Measurements from ENCODE around the gene DHX30.
"Not testable (repeated sequence)": the region's sequence is repeated elsewhere in the genome, so short reads cannot be mapped to it uniquely, and the experiment has no call there.

Gene DHX30

DNA sequence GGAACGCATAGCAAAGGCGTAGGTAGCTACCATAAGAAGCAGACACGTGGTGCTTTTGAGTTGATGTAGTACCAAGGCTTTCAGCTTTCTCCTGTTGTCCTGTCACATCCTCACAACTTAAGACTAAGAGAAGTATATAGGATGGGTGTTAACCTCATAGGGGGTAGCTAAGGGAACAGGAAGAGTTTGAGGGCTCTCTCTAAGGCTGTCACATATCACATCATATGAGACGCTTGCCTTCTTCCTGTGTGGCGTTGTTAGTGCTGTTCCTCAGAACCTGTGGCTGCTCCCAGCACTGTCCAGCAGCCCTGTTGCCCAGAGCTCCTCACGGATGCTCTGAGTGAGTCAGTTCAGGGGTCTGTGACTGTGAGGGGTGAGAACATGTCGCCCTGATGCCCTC lies 14.7 kb downstream of the DHX30 start:
- no peak for DNase-seq

GRCh38 chr3:47824541-47825473 lies 21.9 kb downstream of the DHX30 start:
- DNase-seq = peak; percentile 3

DNA sequence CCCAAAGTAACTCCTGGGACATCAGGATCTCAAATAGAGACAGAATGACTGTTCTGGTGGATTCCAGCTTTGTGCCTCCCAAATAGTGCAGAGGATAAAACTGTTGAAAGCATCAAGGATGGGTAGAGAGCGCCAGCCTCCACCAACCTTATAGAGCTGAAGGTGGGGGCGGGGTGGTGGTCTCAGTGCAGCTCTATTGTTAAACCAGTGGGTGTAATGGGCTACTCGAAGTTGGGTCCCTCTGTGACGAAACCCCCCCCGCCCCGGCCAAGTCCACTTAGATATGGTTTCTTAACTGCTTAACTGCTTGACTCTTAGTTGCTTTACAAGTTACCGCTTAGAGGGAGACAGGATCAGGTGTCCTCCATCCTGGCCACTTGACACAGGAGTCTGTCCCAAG lies 22.7 kb downstream of the DHX30 start:
- no peak for DNase-seq

DNA sequence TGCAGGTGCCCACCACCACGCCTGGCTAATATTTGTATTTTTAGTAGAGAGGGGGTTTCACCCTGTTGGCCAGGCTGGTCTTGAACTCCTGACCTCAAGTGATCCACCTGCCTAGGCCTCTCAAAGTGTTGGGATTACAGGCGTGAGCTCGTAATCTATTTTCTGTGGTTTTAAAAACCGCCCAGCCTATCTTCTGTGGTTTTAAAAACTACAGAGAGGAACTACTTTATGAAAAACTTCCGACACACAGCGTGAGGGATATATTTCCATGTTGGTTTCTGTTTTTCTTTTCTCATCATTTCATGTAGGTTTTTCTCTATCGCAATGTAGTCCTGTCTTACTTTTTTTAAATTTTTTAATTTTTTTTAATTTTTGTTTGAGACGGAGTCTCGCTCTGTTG lies 26.5 kb downstream of the DHX30 start:
- not testable (repeated sequence) for DNase-seq

GRCh38 chr3:47836986-47837385 lies 34.0 kb downstream of the DHX30 start:
- no peak for DNase-seq

DNA sequence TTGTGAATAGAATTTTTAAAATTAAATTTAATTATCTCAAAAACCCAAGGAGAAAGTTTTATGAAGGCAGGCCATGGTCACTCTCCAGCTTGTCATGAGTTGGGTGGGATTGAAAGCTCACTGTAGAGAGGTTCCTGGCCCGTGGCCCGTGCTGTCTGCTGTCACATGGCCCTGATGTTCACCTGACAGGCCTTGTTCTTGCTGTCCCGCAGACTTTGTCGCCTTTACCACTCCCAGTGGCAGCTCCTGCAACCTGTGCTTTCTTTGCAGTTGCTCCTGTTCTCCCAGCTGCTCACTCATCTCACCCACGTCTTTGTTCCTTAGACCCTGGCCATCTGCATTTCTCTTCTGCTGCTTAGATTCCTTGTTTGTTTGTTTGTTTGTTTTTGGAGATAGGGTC lies 35.6 kb downstream of the DHX30 start:
- DNase-seq = no peak

- no peak for DNase-seq
Observed at GRCh38 chr3:47841786-47842349, 38.9 kb downstream of the DHX30 start.

GRCh38 chr3:47846186-47846879 lies 43.4 kb downstream of the DHX30 start:
- no peak for DNase-seq

DNA sequence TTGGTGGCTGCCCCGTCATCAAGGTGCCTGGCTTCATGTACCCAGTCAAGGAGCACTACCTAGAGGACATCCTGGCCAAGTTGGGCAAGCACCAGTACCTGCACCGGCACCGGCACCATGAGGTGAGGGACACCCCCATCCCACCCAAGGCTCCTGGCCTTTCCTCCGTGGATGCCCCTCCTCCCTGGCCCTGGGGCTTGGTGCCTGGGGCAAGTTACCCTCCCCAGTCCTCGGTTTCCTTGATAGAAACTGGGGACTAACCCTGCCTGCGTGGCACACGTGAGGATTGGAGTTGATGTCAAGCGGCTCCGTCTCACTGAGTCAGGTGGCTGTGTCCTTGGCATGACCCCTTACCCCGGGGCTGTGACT lies 43.9 kb downstream of the DHX30 start:
- no peak for DNase-seq

DNA sequence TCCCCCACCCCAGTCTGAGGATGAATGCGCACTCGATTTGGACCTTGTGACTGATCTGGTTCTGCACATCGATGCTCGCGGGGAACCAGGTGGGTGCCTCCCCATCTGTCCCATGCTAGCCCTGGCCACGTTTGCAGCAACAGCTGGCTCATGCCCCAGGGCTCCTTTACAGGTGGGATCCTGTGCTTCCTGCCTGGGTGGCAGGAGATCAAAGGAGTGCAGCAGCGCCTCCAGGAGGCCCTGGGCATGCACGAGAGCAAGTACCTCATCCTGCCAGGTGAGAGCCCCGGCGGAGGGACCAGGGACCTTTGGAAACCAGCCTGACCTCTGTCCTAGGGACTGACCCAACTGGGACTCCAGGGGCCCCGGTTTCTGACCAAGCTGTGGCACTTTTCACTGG lies 44.3 kb downstream of the DHX30 start:
- DNase-seq = no peak

DNA sequence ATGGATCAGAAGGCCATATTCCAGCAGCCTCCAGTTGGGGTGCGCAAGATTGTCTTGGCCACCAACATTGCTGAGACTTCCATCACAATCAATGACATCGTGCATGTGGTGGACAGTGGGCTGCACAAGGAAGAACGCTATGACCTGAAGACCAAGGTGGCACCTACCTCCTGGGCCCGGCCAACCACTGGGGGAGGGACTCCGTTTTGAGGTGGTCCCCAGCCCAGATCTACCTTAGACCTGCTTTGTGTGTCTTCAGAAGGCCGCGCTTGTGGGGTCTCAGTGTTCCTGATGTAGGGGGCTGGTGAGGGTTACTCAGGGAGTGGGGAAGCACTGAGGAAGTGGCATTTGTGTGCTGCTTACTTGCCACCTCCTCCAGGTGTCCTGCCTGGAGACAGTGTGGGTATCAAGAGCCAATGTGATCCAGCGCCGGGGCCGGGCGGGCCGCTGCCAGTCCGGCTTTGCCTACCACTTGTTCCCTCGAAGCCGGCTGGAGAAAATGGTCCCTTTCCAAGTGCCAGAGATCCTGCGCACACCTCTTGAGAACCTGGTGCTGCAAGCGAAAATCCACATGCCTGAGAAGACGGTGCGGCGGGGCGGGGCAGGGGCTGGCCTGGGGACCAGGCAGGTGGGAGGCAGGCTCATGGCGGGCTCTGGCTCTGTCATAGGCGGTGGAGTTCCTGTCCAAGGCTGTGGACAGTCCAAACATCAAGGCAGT lies 45.0 kb downstream of the DHX30 start:
- no peak for DNase-seq

DNA sequence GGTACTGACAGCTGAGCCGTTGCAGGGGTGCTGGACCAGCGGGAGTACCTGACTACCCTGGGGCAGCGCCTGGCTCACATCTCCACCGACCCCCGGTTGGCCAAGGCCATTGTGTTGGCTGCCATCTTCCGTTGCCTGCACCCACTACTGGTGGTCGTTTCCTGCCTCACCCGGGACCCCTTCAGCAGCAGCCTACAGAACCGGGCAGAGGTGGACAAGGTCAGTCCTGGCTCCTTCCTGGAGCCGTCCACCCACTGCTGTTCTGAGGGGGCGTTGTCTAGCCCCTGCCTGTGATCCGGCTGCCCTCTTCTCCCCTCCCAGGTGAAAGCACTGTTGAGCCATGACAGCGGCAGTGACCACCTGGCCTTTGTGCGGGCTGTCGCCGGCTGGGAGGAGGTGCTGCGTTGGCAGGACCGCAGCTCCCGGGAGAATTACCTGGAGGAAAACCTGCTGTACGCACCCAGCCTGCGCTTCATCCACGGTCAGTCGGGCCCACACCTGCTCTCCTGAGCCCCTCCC lies 45.7 kb downstream of the DHX30 start:
- no peak for DNase-seq

DNA sequence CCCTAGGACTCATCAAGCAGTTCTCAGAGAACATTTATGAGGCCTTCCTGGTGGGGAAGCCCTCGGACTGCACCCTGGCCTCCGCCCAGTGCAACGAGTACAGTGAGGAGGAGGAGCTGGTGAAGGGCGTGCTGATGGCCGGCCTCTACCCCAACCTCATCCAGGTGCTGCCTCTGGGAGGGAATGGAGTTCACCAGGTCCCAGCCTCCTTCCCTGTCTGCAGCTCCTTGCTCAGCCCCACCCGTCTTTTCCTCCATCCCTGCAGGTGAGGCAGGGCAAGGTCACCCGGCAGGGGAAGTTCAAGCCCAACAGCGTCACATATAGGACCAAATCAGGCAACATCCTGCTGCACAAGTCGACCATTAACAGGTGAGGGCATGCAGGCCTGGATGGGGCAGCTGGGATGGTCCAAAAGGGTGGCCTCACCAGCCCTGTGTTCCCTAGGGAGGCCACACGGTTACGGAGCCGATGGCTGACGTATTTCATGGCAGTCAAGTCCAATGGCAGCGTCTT lies 46.3 kb downstream of the DHX30 start:
- no peak for DNase-seq

DNA sequence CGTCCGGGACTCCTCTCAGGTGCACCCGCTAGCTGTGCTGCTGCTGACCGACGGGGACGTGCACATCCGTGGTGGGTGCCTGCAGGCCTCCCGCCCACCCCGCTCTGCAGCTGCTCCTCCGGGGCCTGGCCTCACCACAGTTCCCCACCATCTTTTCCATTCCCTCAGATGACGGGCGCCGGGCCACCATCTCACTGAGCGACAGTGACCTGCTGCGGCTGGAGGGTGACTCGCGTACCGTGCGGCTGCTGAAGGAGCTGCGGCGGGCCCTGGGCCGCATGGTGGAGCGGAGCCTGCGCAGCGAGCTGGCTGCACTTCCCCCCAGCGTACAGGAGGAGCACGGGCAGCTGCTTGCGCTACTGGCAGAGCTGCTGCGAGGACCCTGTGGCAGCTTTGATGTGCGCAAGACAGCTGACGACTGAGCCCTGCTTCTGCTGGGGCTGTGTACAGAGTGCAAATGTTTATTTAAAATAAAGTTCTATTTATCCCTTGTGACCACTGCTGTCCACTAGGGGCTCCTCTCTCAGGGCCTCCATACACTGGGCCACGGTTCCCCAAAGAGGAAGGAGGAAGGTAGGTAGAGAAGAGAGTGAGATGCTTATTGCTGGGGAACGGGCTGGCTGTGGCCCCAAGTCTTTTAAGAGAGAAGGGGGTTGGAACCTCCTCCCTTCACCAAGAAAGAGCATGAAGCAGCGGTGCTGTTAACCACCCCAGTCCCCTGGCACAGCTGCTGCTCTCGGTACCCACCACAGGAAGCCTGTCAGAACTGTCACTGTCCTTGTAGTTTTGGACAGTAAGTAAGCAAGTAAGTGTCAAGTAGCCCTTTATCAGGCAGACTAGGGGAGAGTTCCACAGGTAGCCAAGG lies 47.0 kb downstream of the DHX30 start:
- no peak for DNase-seq

GRCh38 chr3:47850564-47851410 lies 47.8 kb downstream of the DHX30 start:
- no peak for DNase-seq

DNA sequence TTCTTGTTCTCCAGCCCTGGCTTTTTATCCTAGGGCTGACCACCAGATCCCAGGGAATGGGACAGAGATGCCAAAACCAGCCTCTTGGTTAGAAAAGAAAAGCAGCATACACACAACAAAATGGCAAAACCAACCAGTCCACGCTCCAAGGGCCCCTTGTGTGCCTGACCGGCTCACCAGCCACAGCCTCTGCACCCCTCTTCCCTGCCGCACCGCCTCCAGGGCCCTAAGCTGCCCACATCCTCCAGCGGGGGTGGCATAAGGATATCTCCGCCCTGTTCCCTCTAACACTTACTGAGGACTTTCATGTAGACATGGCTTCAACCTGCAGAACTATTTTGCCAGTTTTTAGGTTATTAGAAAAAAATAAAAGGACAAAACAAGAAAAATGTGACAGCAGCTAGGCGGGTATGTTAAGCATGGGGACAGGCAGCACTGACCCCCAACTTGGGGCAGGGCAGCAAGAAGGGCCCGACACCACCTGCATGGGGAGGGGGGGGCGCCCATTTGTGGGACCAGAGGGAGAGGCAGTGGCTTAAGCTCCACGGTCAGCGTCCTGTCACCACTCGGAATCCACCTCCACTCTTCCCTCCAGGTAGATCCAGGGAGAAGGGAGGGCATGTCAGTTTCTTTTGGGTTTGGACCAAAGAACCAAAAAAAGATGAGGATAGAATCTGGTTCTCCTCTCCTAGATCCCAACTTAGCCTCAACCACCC lies 49.1 kb downstream of the DHX30 start:
- DNase-seq = no peak

GRCh38 chr3:47852604-47853602 lies 50.0 kb downstream of the DHX30 start:
- no peak for DNase-seq

GRCh38 chr3:47854267-47854666 lies 51.3 kb downstream of the DHX30 start:
- DNase-seq = no peak
